ENCODE measurements around the gene LRRC36.

DNA sequence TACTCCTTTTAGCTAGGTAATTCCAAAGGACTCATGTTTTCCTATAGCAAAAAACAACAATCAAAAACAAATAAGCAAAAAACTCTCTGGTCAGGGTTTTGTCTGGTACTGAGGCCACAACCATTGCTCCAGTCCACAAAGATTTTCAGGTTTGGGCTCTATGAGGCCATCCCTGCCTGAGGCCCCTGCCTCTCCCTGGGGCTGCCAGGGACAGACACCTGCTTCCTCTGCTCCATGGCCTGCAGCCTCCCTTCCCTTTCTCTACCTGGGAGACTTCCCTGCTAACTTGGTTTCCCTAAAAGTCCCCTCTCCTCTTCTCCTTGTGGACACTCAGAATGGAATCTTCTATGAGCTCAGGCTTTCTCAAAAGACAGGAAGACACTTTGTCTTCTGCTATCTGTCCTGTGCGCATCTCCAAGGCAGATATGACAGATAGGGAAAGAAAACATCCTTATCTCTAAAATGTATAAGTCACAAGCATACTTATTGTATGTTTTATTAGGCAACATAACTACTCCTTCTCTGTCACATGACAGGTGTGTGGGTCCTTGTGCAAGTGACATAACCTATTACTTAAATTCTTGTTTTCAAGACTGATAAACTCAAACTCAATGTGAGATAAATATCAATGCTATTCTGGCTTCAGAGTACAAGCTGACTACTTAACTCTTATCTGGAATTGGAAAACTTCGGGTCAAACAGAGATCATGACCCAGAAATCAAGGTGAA, 90.9 kb downstream of the LRRC36 start:
- TF ChIP-seq CEBPB (tag; IDR thresholded peaks at IDR 0.05), result no peak
- no peak for TF ChIP-seq MTA3 (IDR thresholded peaks at IDR 0.05; ENCODE audit: borderline replicate concordance)
- TF ChIP-seq ZNF274 (IDR thresholded peaks at IDR 0.05; ENCODE audit: borderline replicate concordance, low read depth, low read length), result no peak
- no peak for TF ChIP-seq SIN3B (IDR thresholded peaks at IDR 0.05; ENCODE audit: low read depth)
- TF ChIP-seq, protein P1, sequence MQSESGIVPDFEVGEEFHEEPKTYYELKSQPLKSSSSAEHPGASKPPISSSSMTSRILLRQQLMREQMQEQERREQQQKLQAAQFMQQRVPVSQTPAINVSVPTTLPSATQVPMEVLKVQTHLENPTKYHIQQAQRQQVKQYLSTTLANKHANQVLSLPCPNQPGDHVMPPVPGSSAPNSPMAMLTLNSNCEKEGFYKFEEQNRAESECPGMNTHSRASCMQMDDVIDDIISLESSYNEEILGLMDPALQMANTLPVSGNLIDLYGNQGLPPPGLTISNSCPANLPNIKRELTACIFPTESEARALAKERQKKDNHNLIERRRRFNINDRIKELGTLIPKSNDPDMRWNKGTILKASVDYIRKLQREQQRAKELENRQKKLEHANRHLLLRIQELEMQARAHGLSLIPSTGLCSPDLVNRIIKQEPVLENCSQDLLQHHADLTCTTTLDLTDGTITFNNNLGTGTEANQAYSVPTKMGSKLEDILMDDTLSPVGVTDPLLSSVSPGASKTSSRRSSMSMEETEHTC (IDR thresholded peaks at IDR 0.05), result no peak
- no peak for TF ChIP-seq RCOR1 (IDR thresholded peaks at IDR 0.05; ENCODE audit: borderline replicate concordance in 1 of 2, low read depth in 2 of 2, low read length in 2 of 2)
- TF ChIP-seq, protein P2, sequence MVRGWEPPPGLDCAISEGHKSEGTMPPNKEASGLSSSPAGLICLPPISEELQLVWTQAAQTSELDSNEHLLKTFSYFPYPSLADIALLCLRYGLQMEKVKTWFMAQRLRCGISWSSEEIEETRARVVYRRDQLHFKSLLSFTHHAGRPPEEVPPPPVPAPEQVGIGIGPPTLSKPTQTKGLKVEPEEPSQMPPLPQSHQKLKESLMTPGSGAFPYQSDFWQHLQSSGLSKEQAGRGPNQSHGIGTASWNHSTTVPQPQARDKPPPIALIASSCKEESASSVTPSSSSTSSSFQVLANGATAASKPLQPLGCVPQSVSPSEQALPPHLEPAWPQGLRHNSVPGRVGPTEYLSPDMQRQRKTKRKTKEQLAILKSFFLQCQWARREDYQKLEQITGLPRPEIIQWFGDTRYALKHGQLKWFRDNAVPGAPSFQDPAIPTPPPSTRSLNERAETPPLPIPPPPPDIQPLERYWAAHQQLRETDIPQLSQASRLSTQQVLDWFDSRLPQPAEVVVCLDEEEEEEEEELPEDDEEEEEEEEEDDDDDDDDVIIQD (CRISPR knock-in tag; IDR thresholded peaks at IDR 0.05), result no peak
- no peak for TF ChIP-seq KLF16 (IDR thresholded peaks at IDR 0.05)
- TF ChIP-seq, protein P3, sequence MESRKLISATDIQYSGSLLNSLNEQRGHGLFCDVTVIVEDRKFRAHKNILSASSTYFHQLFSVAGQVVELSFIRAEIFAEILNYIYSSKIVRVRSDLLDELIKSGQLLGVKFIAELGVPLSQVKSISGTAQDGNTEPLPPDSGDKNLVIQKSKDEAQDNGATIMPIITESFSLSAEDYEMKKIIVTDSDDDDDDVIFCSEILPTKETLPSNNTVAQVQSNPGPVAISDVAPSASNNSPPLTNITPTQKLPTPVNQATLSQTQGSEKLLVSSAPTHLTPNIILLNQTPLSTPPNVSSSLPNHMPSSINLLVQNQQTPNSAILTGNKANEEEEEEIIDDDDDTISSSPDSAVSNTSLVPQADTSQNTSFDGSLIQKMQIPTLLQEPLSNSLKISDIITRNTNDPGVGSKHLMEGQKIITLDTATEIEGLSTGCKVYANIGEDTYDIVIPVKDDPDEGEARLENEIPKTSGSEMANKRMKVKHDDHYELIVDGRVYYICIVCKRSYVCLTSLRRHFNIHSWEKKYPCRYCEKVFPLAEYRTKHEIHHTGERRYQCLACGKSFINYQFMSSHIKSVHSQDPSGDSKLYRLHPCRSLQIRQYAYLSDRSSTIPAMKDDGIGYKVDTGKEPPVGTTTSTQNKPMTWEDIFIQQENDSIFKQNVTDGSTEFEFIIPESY (CRISPR knock-in tag; IDR thresholded peaks at IDR 0.05), result no peak
- TF ChIP-seq ZC3H11A (IDR thresholded peaks at IDR 0.05; ENCODE audit: low read depth, low read length), result no peak
- no peak for TF ChIP-seq POLR2A (conservative IDR thresholded peaks at IDR 0.05)

All from K562 (cell line).